Fibroblast of upper back skin (primary cell): ENCODE measurements around the gene CD55.
A peak's percentile ranks its signal among the peaks of the same experiment; 100 is the strongest.
"Not testable (repeated sequence)": the region's sequence is repeated elsewhere in the genome, so short reads cannot be mapped to it uniquely, and the experiment has no call there.

Experiments
- DNase-seq: peaks from one replicate; pipeline ENCODE4 v3.0.0-alpha.2; 2013

CD55 gene

GRCh38 chr1:207306023-207306422 is 15.5 kb upstream of the CD55 start:
- DNase-seq: no peak

- DNase-seq: no peak
These were observed 14.9 kb upstream of the CD55 start for GRCh38 chr1:207306603-207307002.

- DNase-seq: no peak
These were observed 12.9 kb upstream of the CD55 start for GRCh38 chr1:207308451-207309190.

- DNase-seq: peak; percentile 84
These were observed 11.7 kb upstream of the CD55 start for GRCh38 chr1:207309745-207310273.

GRCh38 chr1:207311888-207312603 is 9.4 kb upstream of the CD55 start:
- no peak for DNase-seq

GRCh38 chr1:207312604-207312920 is 8.9 kb upstream of the CD55 start:
- DNase-seq: peak; percentile 9

- peak; percentile 2 for DNase-seq
These were observed 8.3 kb upstream of the CD55 start for GRCh38 chr1:207313131-207313530.

- DNase-seq: no peak
These were observed 6.7 kb upstream of the CD55 start for GRCh38 chr1:207314816-207315215.

- no peak for DNase-seq
These were observed 6.0 kb upstream of the CD55 start for GRCh38 chr1:207315435-207315834.

GRCh38 chr1:207316141-207316540 is 5.3 kb upstream of the CD55 start:
- no peak for DNase-seq

- peak; percentile 43 for DNase-seq
These were observed 4.7 kb upstream of the CD55 start for GRCh38 chr1:207316622-207317391.

GRCh38 chr1:207317561-207317960 is 3.9 kb upstream of the CD55 start:
- DNase-seq: no peak

GRCh38 chr1:207318072-207318619 is 3.3 kb upstream of the CD55 start:
- DNase-seq: no peak

- DNase-seq: no peak
These were observed 2.3 kb upstream of the CD55 start for GRCh38 chr1:207319199-207319598.

GRCh38 chr1:207320105-207320504 is 1.4 kb upstream of the CD55 start:
- not testable (repeated sequence) for DNase-seq

GRCh38 chr1:207321790-207322645 is 540 bp downstream of the CD55 start:
- peak; percentile 7 for DNase-seq

GRCh38 chr1:207323425-207324225 is 2.1 kb downstream of the CD55 start:
- DNase-seq: no peak

- DNase-seq: peak; percentile 86
These were observed 6.5 kb downstream of the CD55 start for GRCh38 chr1:207328004-207328403.

GRCh38 chr1:207328908-207329440 is 7.5 kb downstream of the CD55 start:
- no peak for DNase-seq

GRCh38 chr1:207329469-207329868 is 8.0 kb downstream of the CD55 start:
- no peak for DNase-seq
